Peyer's patch (tissue), 4 donors: ENCODE data around the gene PLA2G2D. TPM values are rescaled to one million over a fixed set of nuclear protein-coding genes. Genes with fewer than 3 reads are reported as not detected.

Experiments
- total RNA-seq, 4 donors: library from RNA; depleted of rRNA; stranded (reverse); fragments of >200 nt; gene quantifications; one replicate each; pipeline ENCODE4 v1.1.0, GENCODE V29; 2016

The PLA2G2D gene
- total RNA-seq, 4 donors from 2014 or later = 0.40 TPM; not detected in 3

Other genes starting within 250 kb of the PLA2G2D start
- gene OTUD3, start 237.1 kb downstream of the PLA2G2D start, total RNA-seq = 10 to 100 TPM in 1 of 4 donors, 1 to 10 TPM in 3; 6.5 to 13.6 (median 8.2) TPM
- not detected for gene PLA2G2E, start 195.9 kb downstream of the PLA2G2D start, total RNA-seq
- gene PLA2G2A, start 139.9 kb downstream of the PLA2G2D start, total RNA-seq = 100 to 1,000 TPM; 175 to 501 (median 319) TPM
- 1 to 10 TPM in 3 of 4 donors, not detected in 1; 1.5 to 5.0 (median 1.9) TPM for gene PLA2G5, start 49.3 kb downstream of the PLA2G2D start, total RNA-seq
- gene PLA2G2F, start 19.8 kb upstream of the PLA2G2D start, total RNA-seq = under 1 TPM in 2 of 4 donors, not detected in 2; 0.27 to 0.35 TPM
- 1 to 10 TPM in 3 of 4 donors, under 1 TPM in 1; 0.94 to 5.7 (median 2.2) TPM for gene UBXN10, start 66.6 kb upstream of the PLA2G2D start, total RNA-seq
- 1 to 10 TPM in 1 of 4 donors, not detected in 3; 1.0 TPM for gene PLA2G2C, start 67.0 kb upstream of the PLA2G2D start, total RNA-seq
- not detected for gene VWA5B1, start 171.3 kb upstream of the PLA2G2D start, total RNA-seq